HEK293 (cell line): ENCODE results near the gene BTRC.
"Not testable (repeated sequence)": the region's sequence is repeated elsewhere in the genome, so short reads cannot be mapped to it uniquely, and the experiment has no call there.

Source experiments
- CTCF ChIA-PET: fragments of 350-600 bp; formaldehyde crosslinking; extraction: SDS; loops from one replicate; lab custom pipeline; 2021; ENCODE audit warnings: antibody characterized with exemption; lab: Yijun Ruan, JAX
- POLR2A ChIA-PET: fragments of 300-600 bp; formaldehyde crosslinking; extraction: SDS; loops from one replicate; lab custom pipeline; 2020; ENCODE audit warnings: antibody characterized with exemption, inconsistent platforms; lab: Yijun Ruan, JAX
- H3K27ac ChIP-seq: fragments of 200-500 bp; sonication (Bioruptor generic); 2 replicates; pipeline ENCODE4 v1.5.1; 2014; ENCODE audit warnings: low read depth, low read length, control low read depth, inconsistent platforms; ENCODE audit errors: extremely low read depth
- H3K36me3 ChIP-seq, 2 experiments: fragments of 200-500 bp in 1 of 2; sonication (Bioruptor generic) in 1 of 2; 1 replicate in 1 of 2; 2 replicates in 1 of 2; pipeline ENCODE4 v1.5.1; 2014 to 2017; ENCODE audit warnings: inconsistent platforms in 2 of 2, low read length in 2 of 2; ENCODE audit not compliant: control insufficient read depth in 2 of 2, insufficient read depth in 1 of 2
- H3K4me1 ChIP-seq: fragments of 200-500 bp; sonication (Bioruptor generic); 2 replicates; pipeline ENCODE4 v1.5.1; 2014; ENCODE audit warnings: mild to moderate bottlenecking, low read length, inconsistent platforms; ENCODE audit not compliant: control insufficient read depth, insufficient read depth
- H3K4me3 ChIP-seq: 2 replicates; pipeline ENCODE4 v1.5.1; 2011; ENCODE audit warnings: low read depth, mild to moderate bottlenecking, control low read depth, low read length, moderate library complexity
- H3K9me3 ChIP-seq: fragments of 200-500 bp; sonication (Bioruptor generic); 2 replicates; pipeline ENCODE4 v1.5.1; 2014; ENCODE audit warnings: low read depth, low read length, inconsistent platforms; ENCODE audit not compliant: control insufficient read depth, insufficient read depth
- FEZF1 ChIP-seq: fragments of 450-650 bp; formaldehyde crosslinking; IDR thresholded peaks from 2 replicates; pipeline ENCODE4 v1.5.1; 2016; ENCODE audit warnings: missing biosample characterization, missing genetic modification characterization
- SCRT1 ChIP-seq: fragments of 450-650 bp; formaldehyde crosslinking; IDR thresholded peaks from 2 replicates; pipeline ENCODE4 v1.5.1; 2016; ENCODE audit warnings: missing biosample characterization, missing genetic modification characterization, borderline replicate concordance
- ZBTB20 ChIP-seq: fragments of 450-650 bp; formaldehyde crosslinking; IDR thresholded peaks from 2 replicates; pipeline ENCODE4 v1.5.1; 2016; ENCODE audit warnings: missing biosample characterization, missing genetic modification characterization
- ZNF10 ChIP-seq: fragments of 450-650 bp; formaldehyde crosslinking; IDR thresholded peaks from 2 replicates; pipeline ENCODE4 v1.5.1; 2017; ENCODE audit warnings: missing biosample characterization, missing genetic modification characterization
- ZNF114 ChIP-seq: fragments of 450-650 bp; formaldehyde crosslinking; IDR thresholded peaks from 2 replicates; pipeline ENCODE4 v1.5.0; 2017; ENCODE audit warnings: missing biosample characterization, missing genetic modification characterization
- ZNF121 ChIP-seq: fragments of 450-650 bp; formaldehyde crosslinking; IDR thresholded peaks from 2 replicates; pipeline ENCODE4 v1.5.1; 2016; ENCODE audit warnings: missing biosample characterization, missing genetic modification characterization
- ZNF239 ChIP-seq: fragments of 450-650 bp; formaldehyde crosslinking; IDR thresholded peaks from 2 replicates; pipeline ENCODE4 v1.5.1; 2016; ENCODE audit warnings: missing biosample characterization, missing genetic modification characterization
- ZNF335 ChIP-seq: fragments of 450-650 bp; formaldehyde crosslinking; conservative IDR thresholded peaks from 2 replicates; pipeline ENCODE4 v1.5.1; 2016; ENCODE audit warnings: missing biosample characterization, missing genetic modification characterization
- ZNF362 ChIP-seq: fragments of 450-650 bp; formaldehyde crosslinking; IDR thresholded peaks from 2 replicates; pipeline ENCODE4 v1.5.1; 2016; ENCODE audit warnings: missing biosample characterization, missing genetic modification characterization
- ZNF548 ChIP-seq: fragments of 450-650 bp; formaldehyde crosslinking; IDR thresholded peaks from 2 replicates; pipeline ENCODE4 v1.5.1; 2016; ENCODE audit warnings: missing biosample characterization, missing genetic modification characterization
- ZNF600 ChIP-seq: fragments of 450-650 bp; formaldehyde crosslinking; IDR thresholded peaks from 2 replicates; pipeline ENCODE4 v1.5.1; 2016; ENCODE audit warnings: missing biosample characterization, missing genetic modification characterization
- ZNF777 ChIP-seq: fragments of 450-650 bp; formaldehyde crosslinking; IDR thresholded peaks from 2 replicates; pipeline ENCODE4 v1.5.1; 2017; ENCODE audit warnings: missing biosample characterization, missing genetic modification characterization, borderline replicate concordance
- ZSCAN4 ChIP-seq: fragments of 450-650 bp; formaldehyde crosslinking; IDR thresholded peaks from 2 replicates; pipeline ENCODE4 v1.5.1; 2017; ENCODE audit warnings: missing biosample characterization, missing genetic modification characterization
- TF ChIP-seq, protein P1 (sequence below): fragments of 450-650 bp; formaldehyde crosslinking; IDR thresholded peaks from 2 replicates; pipeline ENCODE4 v1.5.1; 2017; ENCODE audit warnings: missing biosample characterization, missing genetic modification characterization
- TF ChIP-seq, protein P2 (sequence below): fragments of 450-650 bp; formaldehyde crosslinking; IDR thresholded peaks from 2 replicates; pipeline ENCODE4 v1.5.1; 2016; ENCODE audit warnings: missing biosample characterization, missing genetic modification characterization

BTRC gene

DNA sequence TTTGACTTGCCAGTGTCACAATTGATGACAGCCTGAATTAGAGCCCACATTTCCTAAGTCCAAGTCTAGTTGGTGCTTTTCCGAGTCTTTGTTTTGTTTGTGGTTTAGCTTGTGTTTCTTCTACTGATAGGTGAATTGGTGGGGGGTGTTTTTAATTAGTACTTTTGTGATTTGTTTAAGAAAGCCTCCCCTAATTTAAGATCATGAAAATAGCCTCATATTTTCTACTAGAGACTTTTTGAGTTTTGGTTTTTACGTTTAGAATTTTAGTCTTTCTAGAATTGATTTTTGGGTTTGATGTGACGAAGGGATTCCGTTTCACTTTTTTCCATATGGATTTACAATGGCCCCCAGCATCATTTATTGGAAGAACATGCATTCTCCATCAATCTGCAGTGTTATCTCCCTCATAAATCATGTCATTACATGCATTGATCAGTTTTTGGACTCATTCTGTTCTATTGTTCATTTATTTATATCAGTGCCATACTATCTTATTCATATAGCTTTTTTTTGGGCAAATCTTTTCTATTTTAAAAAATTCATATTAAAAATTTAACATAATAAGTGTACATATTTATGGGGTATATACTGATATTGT, 32.8 kb downstream of the BTRC start (continued):
- TF ChIP-seq ZNF239 (tag by site-specific recombination): no peak
- TF ChIP-seq ZNF10 (tag by site-specific recombination): peak; percentile 85
- TF ChIP-seq, protein P1, sequence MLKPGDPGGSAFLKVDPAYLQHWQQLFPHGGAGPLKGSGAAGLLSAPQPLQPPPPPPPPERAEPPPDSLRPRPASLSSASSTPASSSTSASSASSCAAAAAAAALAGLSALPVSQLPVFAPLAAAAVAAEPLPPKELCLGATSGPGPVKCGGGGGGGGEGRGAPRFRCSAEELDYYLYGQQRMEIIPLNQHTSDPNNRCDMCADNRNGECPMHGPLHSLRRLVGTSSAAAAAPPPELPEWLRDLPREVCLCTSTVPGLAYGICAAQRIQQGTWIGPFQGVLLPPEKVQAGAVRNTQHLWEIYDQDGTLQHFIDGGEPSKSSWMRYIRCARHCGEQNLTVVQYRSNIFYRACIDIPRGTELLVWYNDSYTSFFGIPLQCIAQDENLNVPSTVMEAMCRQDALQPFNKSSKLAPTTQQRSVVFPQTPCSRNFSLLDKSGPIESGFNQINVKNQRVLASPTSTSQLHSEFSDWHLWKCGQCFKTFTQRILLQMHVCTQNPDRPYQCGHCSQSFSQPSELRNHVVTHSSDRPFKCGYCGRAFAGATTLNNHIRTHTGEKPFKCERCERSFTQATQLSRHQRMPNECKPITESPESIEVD: peak; percentile 76; the same call in 1 of the 2 replicates
- TF ChIP-seq ZNF114: no peak

- ChIA-PET POLR2A (interaction anchor here (0.7 to 1.5 kb wide), 2 partner anchors 25 to 27 kb away, joined by 3 to 5 read pairs; no protein-coding TSS in a partner anchor), CTCF (no interaction called here)
- Histone ChIP-seq H3K4me3 (no peak overlapping the region), H3K9me3 (no peaks in the 10 kb centered on the region), H3K36me3 (no peaks in the 10 kb centered on the region), H3K27ac (no peak overlapping the region), H3K4me1 (peaks cover 27% of the 10 kb centered on the region)
- TF ChIP-seq ZNF777 (tag by site-specific recombination) (no peak), FEZF1 (tag by site-specific recombination) (no peak), ZNF362 (peak; percentile 72), ZNF548 (tag by site-specific recombination) (no peak), ZSCAN4 (no peak)
These were observed 34.8 kb downstream of the BTRC start for GRCh38 chr10:101388676-101389276.

DNA sequence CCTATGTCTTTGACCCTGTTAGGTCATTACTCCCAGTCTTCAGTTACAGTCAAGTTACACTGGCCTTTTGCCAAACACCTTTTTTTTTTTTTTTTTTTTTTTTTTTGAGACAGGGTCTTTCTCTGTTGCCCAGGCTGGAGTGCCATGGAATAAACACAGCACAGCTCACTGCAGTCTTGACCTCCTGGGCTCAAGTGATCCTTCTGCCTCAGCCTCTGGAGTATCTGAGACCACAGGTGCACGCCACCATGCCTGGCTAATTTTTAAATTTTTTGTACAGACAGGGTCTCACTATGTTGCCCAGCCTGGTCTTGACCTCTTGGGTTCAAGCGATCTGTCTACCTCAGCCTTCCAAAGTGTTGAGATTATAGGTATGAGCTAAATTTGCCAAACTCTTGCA, 35.6 kb downstream of the BTRC start:
- not testable (repeated sequence) for H3K36me3 ChIP-seq, H3K9me3 ChIP-seq, H3K4me3 ChIP-seq, H3K27ac ChIP-seq
- POLR2A ChIA-PET: interaction anchor here (0.6 to 1.5 kb wide), 4 partner anchors 26 to 36 kb away, joined by 3 to 5 read pairs (median 3); no protein-coding TSS in a partner anchor
- peaks cover 27% of the 10 kb centered on the region for H3K4me1 ChIP-seq
- TF ChIP-seq ZNF362: peak; percentile 10; the same call in 1 of the 2 replicates
- TF ChIP-seq ZNF600 (tag by site-specific recombination): 0 out of 2 replicates have a peak, but pooled peaks have one; percentile 26
- TF ChIP-seq, protein P2, sequence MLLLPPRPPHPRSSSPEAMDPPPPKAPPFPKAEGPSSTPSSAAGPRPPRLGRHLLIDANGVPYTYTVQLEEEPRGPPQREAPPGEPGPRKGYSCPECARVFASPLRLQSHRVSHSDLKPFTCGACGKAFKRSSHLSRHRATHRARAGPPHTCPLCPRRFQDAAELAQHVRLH (tag by site-specific recombination): 0 out of 2 replicates have a peak, but pooled peaks have one; percentile 39
- TF ChIP-seq ZNF121 (tag by site-specific recombination): peak; percentile 100
- 0 out of 2 replicates have a peak, but pooled peaks have one; percentile 5 for TF ChIP-seq ZBTB20
- TF ChIP-seq SCRT1 (tag by site-specific recombination): peak; percentile 30; the same call in 1 of the 2 replicates
- peak; percentile 4; the same call in 1 of the 2 replicates for TF ChIP-seq ZNF335 (tag by site-specific recombination)
- CTCF ChIA-PET: interaction anchor here (0.7 to 0.9 kb wide), 2 partner anchors 96 to 107 kb away, joined by 3 read pairs; no protein-coding TSS in a partner anchor
